ENCODE data around the gene GNPAT.

The GNPAT gene

GRCh38 chr1:231213831-231214573, 27.0 kb upstream of the GNPAT start:
- DNase-seq (ENCODE audit: low spot score) = no peak

DNA sequence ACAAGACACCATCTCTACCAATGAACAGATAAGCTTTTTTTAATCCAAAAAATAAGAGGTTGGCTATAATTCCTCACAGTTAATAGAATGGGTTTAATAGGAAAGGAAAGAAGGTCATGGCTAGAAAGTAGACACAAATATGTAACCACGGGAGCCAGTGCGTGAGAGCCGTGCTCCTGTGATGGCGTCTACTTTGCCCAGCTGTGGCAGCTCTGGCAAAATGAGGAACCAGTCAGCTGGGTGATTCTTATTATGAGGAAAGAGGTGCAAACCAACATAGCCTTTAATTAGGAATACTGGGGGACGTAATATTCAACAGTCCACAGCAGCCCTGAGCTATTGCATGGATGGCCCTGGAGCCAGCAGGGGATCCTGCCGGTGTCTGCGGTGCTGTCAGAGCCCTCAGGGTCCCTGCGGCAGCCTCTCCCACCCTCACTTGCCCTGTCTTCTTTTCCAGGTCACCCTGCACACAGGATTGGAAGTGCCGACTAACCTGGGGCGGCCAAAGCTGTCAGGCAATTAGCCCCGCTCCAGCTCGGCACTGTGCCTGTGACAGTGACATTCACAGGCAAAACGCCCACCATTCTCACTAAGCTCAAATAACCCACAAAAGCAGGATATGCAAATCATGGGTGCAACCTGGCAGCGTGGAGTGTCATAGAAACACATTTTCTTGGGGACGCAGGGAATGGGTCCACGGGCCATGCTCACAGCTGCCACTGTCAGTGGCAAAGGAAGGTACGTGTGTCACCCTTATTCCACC, 25.9 kb upstream of the GNPAT start:
- DNase-seq (ENCODE audit: low spot score) = no peak

DNA sequence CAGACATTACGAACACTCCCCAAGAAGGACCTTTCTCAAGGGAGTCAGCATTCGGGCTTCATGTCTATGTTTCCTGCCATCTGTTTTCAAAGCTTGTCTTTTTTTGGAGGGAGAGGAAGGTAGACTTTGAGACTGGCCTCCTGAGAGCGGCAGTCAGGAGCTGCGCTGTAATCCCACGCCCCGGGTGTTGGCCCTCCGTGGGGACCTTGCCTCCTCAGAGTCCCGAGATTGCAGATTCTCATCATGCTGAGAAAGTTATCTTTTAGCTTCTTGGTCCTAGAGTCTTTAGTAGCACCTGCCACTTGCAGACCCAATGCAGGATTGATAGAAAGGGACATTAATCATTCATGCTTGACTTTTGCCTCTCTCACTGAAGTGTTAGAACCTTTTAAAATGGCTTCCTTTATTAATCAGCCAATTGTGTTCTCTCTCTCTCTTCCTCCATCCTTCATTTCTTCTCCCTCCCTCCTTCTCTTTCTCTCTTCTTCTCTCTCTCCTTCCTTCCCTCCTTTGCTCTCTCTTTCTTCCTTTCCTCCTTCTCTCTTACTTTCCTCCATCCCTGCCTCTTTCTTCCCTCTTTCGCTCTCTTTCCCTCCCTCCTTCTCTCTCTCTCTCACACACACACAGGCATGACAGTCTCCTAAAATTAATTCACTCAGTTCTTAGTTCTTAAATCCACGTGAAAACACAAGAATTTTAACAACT, 25.2 kb upstream of the GNPAT start:
- no peak for DNase-seq (ENCODE audit: low spot score)

- peak; percentile 54 for DNase-seq (ENCODE audit: low spot score)
These were observed 24.5 kb upstream of the GNPAT start for GRCh38 chr1:231216498-231216897.

- no peak for DNase-seq (ENCODE audit: low spot score)
These were observed 24.0 kb upstream of the GNPAT start for GRCh38 chr1:231217056-231217455.

GRCh38 chr1:231218078-231218477, 22.9 kb upstream of the GNPAT start:
- DNase-seq (ENCODE audit: low spot score) = no peak

GRCh38 chr1:231219422-231220401, 21.3 kb upstream of the GNPAT start:
- peak; percentile 13 for DNase-seq (ENCODE audit: low spot score)

- DNase-seq (ENCODE audit: low spot score) = no peak
These were observed 20.2 kb upstream of the GNPAT start for GRCh38 chr1:231220801-231221200.

DNA sequence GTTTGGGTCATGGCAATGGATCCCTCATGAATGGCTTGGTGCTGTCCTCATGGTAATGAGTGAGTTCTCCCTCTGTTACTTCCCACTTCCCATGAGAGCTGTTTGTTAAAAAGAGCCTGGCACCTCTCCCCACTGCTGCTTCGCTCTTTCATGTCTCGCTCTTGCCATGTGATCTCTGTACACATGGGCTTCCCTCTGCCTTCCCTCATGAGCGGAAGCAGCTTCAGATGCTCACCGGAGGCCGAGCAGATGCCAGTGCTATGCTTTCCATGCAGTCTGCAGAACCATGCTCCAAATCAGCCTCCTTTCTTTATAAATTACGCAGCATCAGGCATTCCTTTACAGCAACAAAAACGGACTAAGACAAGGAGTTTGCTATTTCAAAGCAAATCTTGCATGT, 14.9 kb upstream of the GNPAT start:
- DNase-seq (ENCODE audit: low spot score) = no peak

GRCh38 chr1:231231511-231231910, 9.5 kb upstream of the GNPAT start:
- DNase-seq (ENCODE audit: low spot score) = no peak

DNA sequence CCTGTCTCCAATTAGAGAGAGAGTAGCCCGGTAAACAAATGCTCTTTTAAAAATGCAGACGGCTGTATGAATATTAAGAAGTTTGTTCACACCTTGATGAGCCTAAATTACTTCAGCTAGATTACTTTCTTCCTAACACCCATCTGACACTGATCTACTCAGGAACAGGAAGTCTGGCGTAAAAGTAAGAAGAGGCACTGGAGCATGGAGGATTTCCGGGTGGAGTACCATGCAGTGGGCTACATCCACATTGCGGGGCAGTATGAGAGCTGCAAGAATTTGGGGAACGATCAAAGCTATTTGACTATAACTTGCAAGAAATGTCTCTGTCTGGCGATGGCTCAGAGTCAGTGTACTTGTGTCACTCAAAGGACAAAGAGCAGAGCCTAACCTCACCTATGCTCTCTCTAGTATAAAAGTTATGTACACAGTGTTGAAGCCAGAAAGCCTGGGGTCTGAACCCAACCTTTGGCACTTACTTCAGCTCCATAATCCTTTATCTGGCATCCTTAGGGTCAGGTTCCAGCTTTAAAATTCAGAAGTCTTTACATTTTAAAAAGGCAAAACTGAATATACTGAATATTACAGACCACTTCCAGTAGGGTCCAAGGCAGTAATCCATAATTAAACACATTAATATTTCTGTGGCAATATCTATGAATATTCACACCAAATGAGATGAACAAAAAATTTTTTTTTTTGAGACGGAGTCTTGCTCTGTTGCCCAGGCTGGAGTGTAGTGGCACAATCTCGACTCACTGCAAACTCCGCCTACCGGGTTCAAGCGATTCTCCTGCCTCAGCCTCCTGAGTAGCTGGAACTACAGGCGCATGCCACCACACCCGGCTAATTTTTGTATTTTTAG, 7.9 kb upstream of the GNPAT start:
- no peak for DNase-seq (ENCODE audit: low spot score)

- DNase-seq (ENCODE audit: low spot score) = peak; percentile 15
These were observed 7.1 kb upstream of the GNPAT start for GRCh38 chr1:231233735-231234417.

DNA sequence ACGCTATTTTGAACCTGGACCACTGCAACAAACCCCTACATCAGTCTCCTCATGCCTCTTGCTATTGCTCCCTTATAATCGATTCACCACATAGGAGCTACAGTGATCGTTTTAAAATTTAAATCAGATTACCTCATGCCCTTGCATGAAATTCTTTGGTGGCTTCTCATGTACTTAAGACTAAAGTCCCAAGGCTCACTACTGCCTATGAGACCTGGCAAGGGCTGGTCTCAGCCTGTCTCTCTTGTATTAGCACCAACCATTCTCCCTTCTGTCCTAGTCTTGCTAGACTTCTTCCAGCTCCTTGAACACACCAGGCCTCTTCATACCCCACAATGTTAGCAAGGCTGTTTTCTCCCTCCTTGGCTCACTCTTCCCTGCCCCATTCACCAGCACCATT, 6.5 kb upstream of the GNPAT start:
- DNase-seq (ENCODE audit: low spot score) = no peak

DNA sequence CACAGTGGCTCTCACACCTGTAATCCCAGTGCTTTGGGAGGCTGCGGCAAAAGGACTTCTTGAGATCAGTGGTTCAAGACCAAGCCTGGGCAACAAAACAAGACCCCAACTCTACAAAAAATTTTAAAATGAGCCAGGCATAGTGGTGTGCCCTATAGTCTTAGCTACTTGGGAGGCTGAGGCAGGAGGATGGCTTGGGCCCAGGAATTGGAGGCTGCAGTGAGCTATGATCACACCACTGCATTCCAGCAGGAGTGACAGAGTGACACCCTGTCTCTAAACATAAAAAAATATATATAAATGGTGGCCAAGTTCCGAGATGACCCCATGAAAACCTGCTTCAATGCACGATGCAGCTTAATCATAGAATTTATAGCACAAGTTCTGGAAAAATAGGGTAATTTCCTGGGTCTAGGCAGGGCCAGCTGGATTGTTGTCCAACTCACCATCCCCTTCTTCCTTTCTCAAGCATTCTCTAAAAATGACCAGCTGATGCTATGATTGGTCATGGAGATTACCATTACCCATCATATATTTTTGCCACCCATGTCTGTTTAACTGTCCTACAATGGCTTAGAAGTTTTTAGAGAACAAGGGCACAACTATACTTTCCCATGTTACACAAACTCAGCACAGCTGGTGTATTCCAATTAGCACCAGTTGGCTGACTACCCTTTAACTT, 5.3 kb upstream of the GNPAT start:
- DNase-seq (ENCODE audit: low spot score) = no peak

- DNase-seq (ENCODE audit: low spot score) = no peak
These were observed 4.8 kb upstream of the GNPAT start for GRCh38 chr1:231236208-231236591.

DNA sequence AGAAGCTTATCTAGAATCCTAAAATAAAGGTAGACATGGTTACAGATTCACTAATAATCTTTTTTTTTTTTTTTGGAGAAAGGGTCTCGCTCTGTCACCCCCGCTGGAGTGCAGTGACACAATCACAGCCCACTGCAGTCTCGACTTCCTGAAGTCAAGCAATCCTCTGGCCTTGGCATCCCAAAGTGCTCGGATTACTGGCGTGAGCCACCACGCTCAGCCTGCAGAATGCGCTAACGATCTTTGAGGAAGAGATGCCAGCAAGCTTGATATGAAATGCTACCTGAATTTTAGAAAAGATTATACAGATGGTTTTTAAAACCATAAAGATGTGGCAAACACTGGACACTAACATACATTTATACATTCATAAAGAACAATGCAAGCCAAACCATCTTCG, 4.1 kb upstream of the GNPAT start:
- no peak for DNase-seq (ENCODE audit: low spot score)

DNA sequence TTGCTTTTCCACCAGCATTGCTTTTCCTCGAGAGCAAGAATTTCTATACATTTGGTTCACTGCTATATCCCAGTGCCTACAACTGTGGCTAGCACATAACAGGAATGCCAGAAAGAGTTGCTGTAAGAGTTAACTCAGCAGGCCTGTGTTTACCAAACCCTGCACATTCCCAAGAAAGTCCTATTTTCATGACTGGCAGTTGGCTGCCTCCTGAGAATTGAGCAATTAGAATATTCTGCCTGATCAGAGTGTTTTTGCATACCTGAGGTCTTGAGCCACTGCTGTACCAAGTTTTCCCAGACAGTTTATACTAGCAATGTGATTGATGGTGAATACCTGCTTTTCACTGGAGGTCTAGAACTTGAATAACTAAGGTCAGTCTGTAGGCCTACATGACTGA, 2.7 kb upstream of the GNPAT start:
- no peak for DNase-seq (ENCODE audit: low spot score)

- DNase-seq (ENCODE audit: low spot score) = no peak
These were observed 505 bp upstream of the GNPAT start for GRCh38 chr1:231240531-231240882.

DNA sequence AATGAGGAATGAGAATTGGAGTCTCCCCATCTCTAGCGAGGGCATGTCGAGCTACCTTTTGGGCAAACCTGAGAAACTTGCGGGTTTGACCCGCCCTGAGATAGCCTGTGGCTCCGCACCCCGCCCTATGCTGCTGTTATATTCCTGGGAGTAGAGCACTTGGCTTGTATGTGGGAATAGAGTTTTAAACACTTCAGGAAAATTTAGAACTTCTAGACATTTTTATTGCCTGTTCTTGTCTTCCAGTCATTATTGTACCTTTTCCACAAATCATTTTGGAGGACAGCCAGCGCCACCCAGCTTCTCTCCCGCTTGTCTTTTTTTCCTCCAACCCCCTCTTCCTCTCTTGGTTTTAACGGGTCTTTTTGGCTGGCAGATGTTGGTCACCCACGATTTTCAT, 738 bp downstream of the GNPAT start:
- peak; percentile 29 for DNase-seq (ENCODE audit: low spot score)
